Ovary (tissue), 3 donors: Measurements from ENCODE around the gene RAPGEF4.

Experiments used
- CTCF ChIP-seq, 3 donors: fragments of 450-650 bp in 2 of 3; fragments of 200-600 bp in 1 of 3; IDR thresholded peaks; one replicate each; pipeline versions ENCODE4 v1.5.1 to v1.8.0; 2016 to 2022; ENCODE audit warnings: antibody characterized with exemption in 3 of 3, mild to moderate bottlenecking in 1 of 3
- EP300 ChIP-seq: sonication (generic); formaldehyde crosslinking; IDR thresholded peaks from one replicate; pipeline ENCODE4 v1.6.1; 2017; ENCODE audit warnings: antibody characterized with exemption
- donor health status: DM: no; HTN: no; CAD: no.

DNA sequence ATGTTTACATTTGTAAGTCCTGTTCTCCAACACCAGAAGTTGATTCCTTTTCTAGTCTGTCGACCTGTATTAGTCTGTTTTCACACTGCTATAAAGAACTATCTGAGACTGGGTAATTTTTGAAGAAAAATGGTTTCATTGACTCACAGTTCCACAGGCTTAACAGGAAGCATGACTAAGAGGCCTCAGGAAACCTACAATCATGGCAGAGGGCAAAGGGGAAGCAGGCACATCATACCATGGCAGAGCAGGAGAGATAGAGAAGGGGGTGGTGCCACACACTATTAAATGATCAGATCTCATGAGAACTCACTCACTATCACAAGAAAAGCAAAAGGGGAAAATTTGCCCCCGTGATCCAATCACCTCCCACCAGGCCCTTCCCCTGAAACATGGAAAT is 227.2 kb downstream of the RAPGEF4 start:
- no peak for TF ChIP-seq CTCF (IDR thresholded peaks at IDR 0.05)
- no peak for TF ChIP-seq EP300
